MM.1S (cell line): ENCODE data around the gene DNAJB6.

Source experiments
- DNase-seq: peaks from one replicate; pipeline ENCODE4 v3.0.0-alpha.2; 2015
- H2AFZ ChIP-seq: fragments of 300-600 bp; sonication (generic); 2 replicates; pipeline ENCODE4 v1.6.0; 2016; ENCODE audit warnings: antibody characterized with exemption, low read length
- H3F3A ChIP-seq: fragments of 300-600 bp; sonication (generic); 2 replicates; pipeline ENCODE4 v1.6.1; 2016; ENCODE audit warnings: mild to moderate bottlenecking, antibody characterized with exemption, low read length, moderate library complexity, mixed read lengths; ENCODE audit not compliant: insufficient read depth
- H3K27ac ChIP-seq: fragments of 300-600 bp; sonication (generic); 2 replicates; pipeline ENCODE4 v1.5.1; 2016; ENCODE audit warnings: mild to moderate bottlenecking, low read length
- H3K27me3 ChIP-seq: fragments of 300-600 bp; sonication (generic); replicated peaks from 2 replicates; pipeline ENCODE4 v1.6.0; 2016; ENCODE audit warnings: low read length; ENCODE audit not compliant: insufficient read depth
- H3K36me3 ChIP-seq: fragments of 300-600 bp; sonication (generic); replicated peaks from 2 replicates; pipeline ENCODE4 v1.6.1; 2016; ENCODE audit warnings: mild to moderate bottlenecking, low read length, mixed read lengths; ENCODE audit not compliant: insufficient read depth
- H3K4me1 ChIP-seq: fragments of 300-600 bp; sonication (generic); 2 replicates; pipeline ENCODE4 v1.6.1; 2016; ENCODE audit warnings: low read length, mixed read lengths
- H3K4me2 ChIP-seq: fragments of 300-600 bp; sonication (generic); 2 replicates; pipeline ENCODE4 v1.6.0; 2016; ENCODE audit warnings: low read depth, low read length
- H3K4me3 ChIP-seq: fragments of 300-600 bp; sonication (generic); 2 replicates; pipeline ENCODE4 v1.5.1; 2016; ENCODE audit warnings: low read length, mixed read lengths
- H3K79me2 ChIP-seq: fragments of 300-600 bp; sonication (generic); 2 replicates; pipeline ENCODE4 v1.6.1; 2016; ENCODE audit warnings: mixed run types, low read length, mixed read lengths
- H3K9ac ChIP-seq: fragments of 300-600 bp; sonication (generic); 2 replicates; pipeline ENCODE4 v1.6.1; 2016; ENCODE audit warnings: low read length, mixed read lengths
- H3K9me2 ChIP-seq: fragments of 300-600 bp; sonication (generic); replicated peaks from 2 replicates; pipeline ENCODE4 v1.6.1; 2016; ENCODE audit warnings: mild to moderate bottlenecking, low read length, mixed read lengths; ENCODE audit not compliant: insufficient read depth
- H3K9me3 ChIP-seq: fragments of 300-600 bp; sonication (generic); replicated peaks from 2 replicates; pipeline ENCODE4 v1.6.1; 2016; ENCODE audit warnings: mild to moderate bottlenecking, low read length, mixed read lengths; ENCODE audit not compliant: insufficient read depth
- H4K20me1 ChIP-seq: fragments of 300-600 bp; sonication (generic); 2 replicates; pipeline ENCODE4 v1.6.1; 2016; ENCODE audit warnings: mild to moderate bottlenecking, low read length, moderate library complexity, mixed read lengths; ENCODE audit not compliant: insufficient read depth
- CTCF ChIP-seq: fragments of 300-600 bp; sonication (generic); IDR thresholded peaks from 2 replicates; pipeline ENCODE4 v1.5.1; 2016; ENCODE audit warnings: antibody characterized with exemption, low read length, mixed read lengths
- EZH2 ChIP-seq: fragments of 300-600 bp; sonication (generic); optimal IDR thresholded peaks from 2 replicates; pipeline ENCODE3; 2017; ENCODE audit warnings: low read depth, mild to moderate bottlenecking, antibody characterized with exemption, low read length, mixed read lengths
- EZH2phosphoT487 ChIP-seq: fragments of 300-600 bp; sonication (generic); IDR thresholded peaks from 2 replicates; pipeline ENCODE4 v1.6.1; 2018; ENCODE audit warnings: antibody characterized with exemption, low read length

Gene DNAJB6

GRCh38 chr7:157360483-157361025 is 23.8 kb downstream of the DNAJB6 start:
- Histone ChIP-seq H3K79me2 (peaks cover 99% of the 10 kb centered on the region), H3F3A (no peaks in the 10 kb centered on the region), H3K9ac (no peak overlapping the region), H3K4me1 (no peaks in the 10 kb centered on the region), H4K20me1 (peaks cover 36% of the 10 kb centered on the region), H3K4me3 (no peak overlapping the region), H3K36me3 (peaks cover 25% of the 10 kb centered on the region), H3K27me3 (no peaks in the 10 kb centered on the region), H2AFZ (no peak overlapping the region), H3K27ac (no peak overlapping the region), H3K4me2 (no peak overlapping the region), H3K9me2 (no peaks in the 10 kb centered on the region), H3K9me3 (no peaks in the 10 kb centered on the region)
- no peak for DNase-seq
- TF ChIP-seq EZH2phosphoT487 (no peak), EZH2 (no peak), CTCF (no peak)

GRCh38 chr7:157361537-157361936 is 24.7 kb downstream of the DNAJB6 start:
- Histone ChIP-seq H3K4me2 (no peak overlapping the region), H3K27me3 (no peaks in the 10 kb centered on the region), H2AFZ (no peak overlapping the region), H3K9me3 (no peaks in the 10 kb centered on the region), H3K9me2 (no peaks in the 10 kb centered on the region), H3K4me3 (no peak overlapping the region), H3K79me2 (peaks cover 99% of the 10 kb centered on the region), H3K27ac (no peak overlapping the region), H3K36me3 (peaks cover 31% of the 10 kb centered on the region), H3K9ac (no peak overlapping the region), H4K20me1 (peaks cover 26% of the 10 kb centered on the region), H3F3A (no peaks in the 10 kb centered on the region), H3K4me1 (no peaks in the 10 kb centered on the region)
- no peak for DNase-seq
- TF ChIP-seq EZH2 (no peak), EZH2phosphoT487 (no peak), CTCF (no peak)

GRCh38 chr7:157362729-157363128 is 25.9 kb downstream of the DNAJB6 start:
- TF ChIP-seq EZH2 (no peak), CTCF (no peak), EZH2phosphoT487 (no peak)
- H3K79me2 ChIP-seq: peaks cover 97% of the 10 kb centered on the region
- no peak overlapping the region for H3K4me3 ChIP-seq
- no peaks in the 10 kb centered on the region for H3K9me2 ChIP-seq
- H3K36me3 ChIP-seq: peaks cover 39% of the 10 kb centered on the region
- H3K27me3 ChIP-seq: no peaks in the 10 kb centered on the region
- peaks cover 18% of the 10 kb centered on the region for H4K20me1 ChIP-seq
- H3K4me1 ChIP-seq: no peaks in the 10 kb centered on the region
- DNase-seq: no peak
- no peak overlapping the region for H3K9ac ChIP-seq
- H3K4me2 ChIP-seq: no peak overlapping the region
- no peak overlapping the region for H3K27ac ChIP-seq
- no peaks in the 10 kb centered on the region for H3K9me3 ChIP-seq
- H2AFZ ChIP-seq: no peak overlapping the region
- H3F3A ChIP-seq: no peaks in the 10 kb centered on the region
